Type B pancreatic cell (in vitro differentiated cells): ENCODE measurements around the gene DNAI1. TPM values are rescaled to one million over a fixed set of nuclear protein-coding genes. Genes with fewer than 3 reads are reported as not detected.
A peak's percentile ranks its signal among the peaks of the same experiment; 100 is the strongest.

Source experiments
- DNase-seq: peaks from one replicate; pipeline ENCODE4 v3.0.0; 2021; ENCODE audit warnings: mixed read lengths; ENCODE audit not compliant: unreplicated experiment; ENCODE audit errors: extremely low spot score
- H3K27ac Mint-ChIP-seq: 2 replicates; pipeline ENCODE4 v1.8.0; 2021; ENCODE audit warnings: mild to moderate bottlenecking, mixed read lengths
- H3K27me3 Mint-ChIP-seq: 2 replicates; pipeline ENCODE4 v1.8.0; 2021; ENCODE audit warnings: mixed read lengths
- H3K36me3 Mint-ChIP-seq: 2 replicates; pipeline ENCODE4 v1.8.0; 2021; ENCODE audit warnings: mixed read lengths
- H3K4me1 Mint-ChIP-seq: one replicate; pipeline ENCODE4 v1.8.0; 2021; ENCODE audit warnings: mixed read lengths; ENCODE audit not compliant: unreplicated experiment
- H3K4me3 Mint-ChIP-seq: 2 replicates; pipeline ENCODE4 v1.8.0; 2021; ENCODE audit warnings: mild to moderate bottlenecking, mixed read lengths
- H3K9me3 Mint-ChIP-seq: 2 replicates; pipeline ENCODE4 v1.8.0; 2021; ENCODE audit warnings: mixed read lengths
- CTCF ChIP-seq: fragments of 200-600 bp; sonication (generic); conservative IDR thresholded peaks from 2 replicates; pipeline ENCODE4 v1.5.0; 2021; ENCODE audit warnings: antibody characterized with exemption, mild to moderate bottlenecking
- total RNA-seq: library from RNA; stranded (reverse); gene quantifications from 2 replicates; pipeline ENCODE4 v1.2.1, GENCODE V29; 2021; ENCODE audit warnings: low replicate concordance

The DNAI1 gene
- total RNA-seq, 1 donor from 2014 or later: 4.4 TPM

DNA sequence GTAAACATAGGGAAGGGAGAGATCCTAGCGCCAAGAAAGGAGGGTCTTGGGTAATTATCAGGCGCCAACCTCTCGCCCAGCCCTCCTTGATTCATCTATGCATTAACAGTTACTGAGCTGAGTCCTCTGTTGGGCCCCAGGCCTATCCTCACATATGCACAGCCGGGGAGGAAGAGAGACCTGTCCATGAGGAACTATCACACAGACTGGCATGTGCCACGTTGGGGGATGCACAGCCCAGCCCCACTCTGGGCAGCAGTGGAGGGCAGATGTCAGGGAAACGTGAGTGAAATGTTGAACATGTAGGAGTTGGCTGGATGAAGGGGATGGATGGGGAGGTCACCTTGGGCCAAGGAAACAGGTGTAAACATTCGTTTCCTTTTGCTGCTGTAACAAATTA lies 82.9 kb downstream of the DNAI1 start:
- no peak overlapping the region for H3K4me3 Mint-ChIP-seq
- no peak overlapping the region for H3K27ac Mint-ChIP-seq
- TF ChIP-seq CTCF: no peak

GRCh38 chr9:34544035-34544434 lies 85.4 kb downstream of the DNAI1 start:
- Mint-ChIP-seq H3K27ac (no peak overlapping the region), H3K9me3 (no peaks in the 10 kb centered on the region), H3K4me1 (no peaks in the 10 kb centered on the region), H3K27me3 (peaks cover 60% of the 10 kb centered on the region), H3K4me3 (no peak overlapping the region), H3K36me3 (no peaks in the 10 kb centered on the region)
- no peak for DNase-seq
- TF ChIP-seq CTCF: no peak

More for the DNA sequence above, 82.9 kb downstream of the DNAI1 start:
- no peaks in the 10 kb centered on the region for H3K4me1 Mint-ChIP-seq
- no peak for DNase-seq
- no peaks in the 10 kb centered on the region for H3K36me3 Mint-ChIP-seq
- no peaks in the 10 kb centered on the region for H3K9me3 Mint-ChIP-seq
- H3K27me3 Mint-ChIP-seq: peaks cover 46% of the 10 kb centered on the region

- DNase-seq: peak; percentile 55
- no peaks in the 10 kb centered on the region for H3K9me3 Mint-ChIP-seq
These were observed 86.9 kb downstream of the DNAI1 start for GRCh38 chr9:34545497-34545896.

GRCh38 chr9:34546102-34546833 lies 87.7 kb downstream of the DNAI1 start:
- peaks cover 50% of the 10 kb centered on the region for H3K27me3 Mint-ChIP-seq
- TF ChIP-seq CTCF: no peak
- H3K4me3 Mint-ChIP-seq: no peak overlapping the region
- H3K36me3 Mint-ChIP-seq: no peaks in the 10 kb centered on the region
- H3K27ac Mint-ChIP-seq: no peak overlapping the region
- no peaks in the 10 kb centered on the region for H3K9me3 Mint-ChIP-seq
- no peaks in the 10 kb centered on the region for H3K4me1 Mint-ChIP-seq
- DNase-seq: no peak

More at GRCh38 chr9:34545497-34545896, 86.9 kb downstream of the DNAI1 start:
- no peak for TF ChIP-seq CTCF
- H3K27ac Mint-ChIP-seq: no peak overlapping the region
- H3K4me3 Mint-ChIP-seq: no peak overlapping the region
- H3K27me3 Mint-ChIP-seq: peaks cover 54% of the 10 kb centered on the region
- no peaks in the 10 kb centered on the region for H3K36me3 Mint-ChIP-seq
- H3K4me1 Mint-ChIP-seq: no peaks in the 10 kb centered on the region

DNA sequence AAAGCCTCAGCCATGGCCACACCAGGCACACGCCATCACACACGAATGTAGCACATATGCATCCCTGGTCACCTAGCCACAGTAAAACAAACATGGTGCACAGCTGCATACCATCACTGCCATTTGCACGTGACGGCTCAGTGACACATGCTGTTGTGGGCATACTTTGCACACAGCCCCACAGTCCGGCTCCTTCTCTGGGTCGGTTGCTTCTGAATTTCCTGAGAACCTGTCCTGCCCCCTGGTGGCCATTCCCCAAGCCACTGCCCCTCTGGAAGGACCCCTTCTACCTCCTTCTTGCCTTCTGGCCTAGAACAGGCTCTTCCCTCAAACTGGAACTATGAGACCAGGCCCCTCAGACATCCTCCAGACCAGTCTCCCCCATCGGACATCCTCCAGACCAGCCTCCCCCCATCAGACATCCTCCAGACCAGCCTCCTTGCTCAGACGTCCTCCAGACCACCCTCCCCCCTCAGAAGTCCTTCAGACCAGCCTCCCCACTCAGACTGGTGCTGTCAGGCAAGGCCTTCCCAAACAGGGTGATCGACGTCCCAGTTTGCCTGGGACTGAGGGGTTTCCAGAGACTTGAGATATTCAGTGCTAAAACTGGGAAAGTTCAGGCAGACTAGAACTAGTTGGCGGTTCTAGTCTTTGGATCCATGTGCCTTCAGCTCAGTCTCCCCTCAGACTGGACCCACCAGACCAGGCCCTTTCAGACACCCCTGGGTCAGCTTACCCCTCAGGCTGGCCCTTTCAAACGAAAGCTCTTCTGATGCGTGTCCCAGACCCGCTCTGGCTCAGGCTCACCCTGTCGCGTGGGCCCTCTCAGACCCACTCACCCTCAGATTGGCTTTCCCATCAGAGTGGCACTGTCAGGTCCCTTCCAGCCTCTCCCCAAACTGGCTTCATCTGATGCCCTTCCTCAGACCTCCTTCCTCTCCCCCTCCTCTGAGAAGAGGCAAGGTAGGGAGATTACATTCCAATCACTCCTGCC lies 88.5 kb downstream of the DNAI1 start:
- Mint-ChIP-seq H3K36me3 (no peaks in the 10 kb centered on the region), H3K9me3 (no peaks in the 10 kb centered on the region), H3K4me3 (no peak overlapping the region), H3K27me3 (peaks cover 47% of the 10 kb centered on the region), H3K27ac (no peak overlapping the region), H3K4me1 (no peaks in the 10 kb centered on the region)
- peak; percentile 50 for DNase-seq
- peak; percentile 84 for TF ChIP-seq CTCF
